ENCODE measurements around the gene ITPR2. TPM values are rescaled to one million over a fixed set of nuclear protein-coding genes. Genes with fewer than 3 reads are reported as not detected.

ITPR2 gene
- total and polyA plus RNA-seq, 4 donors: 11.7 to 93.3 (median 35.4) TPM

- no peak for DNase-seq (ENCODE audit: low spot score)
- peaks cover 0 to 43% (median 29%) of the 10 kb centered on the region in 4 donors for H3K36me3 ChIP-seq (ENCODE audit: control insufficient read depth in 4 of 4, insufficient read depth in 3 of 4, low read depth in 1 of 4, low read length in 3 of 4)
- no peak overlapping the region for H3K4me3 ChIP-seq (ENCODE audit: low read depth in 1 of 3, low read length in 3 of 3)
- no peaks in the 10 kb centered on the region for H3K9me3 ChIP-seq (ENCODE audit: control insufficient read depth in 4 of 4, low read length in 3 of 4)
- no peaks in the 10 kb centered on the region for H3K4me1 ChIP-seq (ENCODE audit: control insufficient read depth in 4 of 4, insufficient read depth in 4 of 4, low read length in 3 of 4)
- no peak for TF ChIP-seq RXRA (IDR thresholded peaks at IDR 0.05)
- TF ChIP-seq, protein P1, sequence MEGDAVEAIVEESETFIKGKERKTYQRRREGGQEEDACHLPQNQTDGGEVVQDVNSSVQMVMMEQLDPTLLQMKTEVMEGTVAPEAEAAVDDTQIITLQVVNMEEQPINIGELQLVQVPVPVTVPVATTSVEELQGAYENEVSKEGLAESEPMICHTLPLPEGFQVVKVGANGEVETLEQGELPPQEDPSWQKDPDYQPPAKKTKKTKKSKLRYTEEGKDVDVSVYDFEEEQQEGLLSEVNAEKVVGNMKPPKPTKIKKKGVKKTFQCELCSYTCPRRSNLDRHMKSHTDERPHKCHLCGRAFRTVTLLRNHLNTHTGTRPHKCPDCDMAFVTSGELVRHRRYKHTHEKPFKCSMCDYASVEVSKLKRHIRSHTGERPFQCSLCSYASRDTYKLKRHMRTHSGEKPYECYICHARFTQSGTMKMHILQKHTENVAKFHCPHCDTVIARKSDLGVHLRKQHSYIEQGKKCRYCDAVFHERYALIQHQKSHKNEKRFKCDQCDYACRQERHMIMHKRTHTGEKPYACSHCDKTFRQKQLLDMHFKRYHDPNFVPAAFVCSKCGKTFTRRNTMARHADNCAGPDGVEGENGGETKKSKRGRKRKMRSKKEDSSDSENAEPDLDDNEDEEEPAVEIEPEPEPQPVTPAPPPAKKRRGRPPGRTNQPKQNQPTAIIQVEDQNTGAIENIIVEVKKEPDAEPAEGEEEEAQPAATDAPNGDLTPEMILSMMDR (IDR thresholded peaks at IDR 0.05; ENCODE audit: low read depth, low read length, missing input control): no peak
- no peak for TF ChIP-seq TAF1 (conservative IDR thresholded peaks at IDR 0.05)
- no peak for TF ChIP-seq YY1 (IDR thresholded peaks at IDR 0.05)
- no peak for TF ChIP-seq NR2F2 (IDR thresholded peaks at IDR 0.05)
- no peak for TF ChIP-seq REST (IDR thresholded peaks at IDR 0.05)
- no peak for TF ChIP-seq HNF4A (conservative IDR thresholded peaks at IDR 0.05)
- no peak for TF ChIP-seq EGR1 (IDR thresholded peaks at IDR 0.05; ENCODE audit: low read depth in 2 of 2)
- TF ChIP-seq RAD21 (IDR thresholded peaks at IDR 0.05): no peak
- no peak for TF ChIP-seq GABPA (IDR thresholded peaks at IDR 0.05 in 1 of 2, conservative IDR thresholded peaks at IDR 0.05 in 1 of 2)
- no peak for TF ChIP-seq HNF4G (IDR thresholded peaks at IDR 0.05)
- TF ChIP-seq SP1 (IDR thresholded peaks at IDR 0.05): no peak
- TF ChIP-seq ZBTB33 (IDR thresholded peaks at IDR 0.05): no peak
- no peak for TF ChIP-seq FOXA1 (IDR thresholded peaks at IDR 0.05)
- TF ChIP-seq MAX (IDR thresholded peaks at IDR 0.05): no peak
- TF ChIP-seq, protein P2, sequence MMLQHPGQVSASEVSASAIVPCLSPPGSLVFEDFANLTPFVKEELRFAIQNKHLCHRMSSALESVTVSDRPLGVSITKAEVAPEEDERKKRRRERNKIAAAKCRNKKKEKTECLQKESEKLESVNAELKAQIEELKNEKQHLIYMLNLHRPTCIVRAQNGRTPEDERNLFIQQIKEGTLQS (IDR thresholded peaks at IDR 0.05): no peak
- TF ChIP-seq JUND (IDR thresholded peaks at IDR 0.05): no peak
- no peak for TF ChIP-seq FOXA2 (IDR thresholded peaks at IDR 0.05)
- WGBS: 92% methylated on average over 11 of the region's 11 CpGs
- no peaks in the 10 kb centered on the region for H3K27me3 ChIP-seq (ENCODE audit: control insufficient read depth in 4 of 4, insufficient read depth in 4 of 4, low read length in 3 of 4)
- H3K9ac ChIP-seq (ENCODE audit: low read depth in 1 of 2, low read length in 2 of 2): no peak overlapping the region
- no peak overlapping the region for H3K27ac ChIP-seq (ENCODE audit: low read depth in 1 of 2, low read length in 2 of 2)
Measured at GRCh38 chr12:26338586-26339572, 494.1 kb downstream of the ITPR2 start.
